Astrocyte of the hippocampus (primary cell): ENCODE measurements around the gene ZNF70.
A peak's percentile ranks its signal among the peaks of the same experiment; 100 is the strongest.
"Not testable (repeated sequence)": the region's sequence is repeated elsewhere in the genome, so short reads cannot be mapped to it uniquely, and the experiment has no call there.

Source experiments
- DNase-seq: peaks from one replicate; pipeline ENCODE4 v3.0.0; 2011; ENCODE audit warnings: low read depth, low spot score

Gene ZNF70

DNA sequence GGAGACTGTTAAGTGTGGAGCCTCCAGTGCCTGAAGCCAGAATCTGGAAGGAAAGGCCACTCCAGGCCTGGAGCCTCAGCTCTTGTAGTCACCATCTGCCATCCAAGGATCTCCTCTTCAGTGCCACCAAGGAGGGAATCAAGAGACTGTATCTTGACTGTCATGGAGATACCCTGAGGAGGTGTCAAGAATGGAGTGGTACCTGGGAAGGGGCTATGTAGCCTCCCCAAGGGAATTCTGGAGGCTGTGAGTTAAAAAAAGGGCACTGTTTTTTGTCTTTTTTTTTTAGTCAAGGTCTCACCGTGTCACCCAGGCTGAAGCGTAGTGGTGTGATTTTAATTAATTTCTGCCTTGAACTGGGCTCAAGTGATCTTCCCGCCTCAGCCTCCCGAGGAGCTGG is 8.7 kb upstream of the ZNF70 start:
- DNase-seq = no peak

DNA sequence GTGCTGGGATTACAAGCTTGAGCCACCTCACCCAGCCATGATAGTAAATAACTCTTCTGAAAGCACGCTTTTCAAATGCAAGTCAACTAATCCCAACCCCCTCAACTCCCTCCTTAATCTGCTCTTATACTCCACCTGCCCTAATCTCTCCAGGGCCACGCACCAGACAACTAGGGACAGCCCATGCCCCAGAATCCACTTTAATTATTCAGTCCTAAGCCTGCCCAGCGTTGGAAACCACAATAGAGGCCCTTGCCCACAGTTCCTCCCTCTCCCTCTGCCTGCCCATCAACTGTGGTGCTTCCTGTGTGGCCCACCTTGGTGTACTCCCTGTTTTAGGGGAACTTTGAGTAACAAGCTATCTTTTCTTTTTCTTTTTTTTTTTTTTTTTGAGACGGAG is 6.0 kb upstream of the ZNF70 start:
- no peak for DNase-seq

DNA sequence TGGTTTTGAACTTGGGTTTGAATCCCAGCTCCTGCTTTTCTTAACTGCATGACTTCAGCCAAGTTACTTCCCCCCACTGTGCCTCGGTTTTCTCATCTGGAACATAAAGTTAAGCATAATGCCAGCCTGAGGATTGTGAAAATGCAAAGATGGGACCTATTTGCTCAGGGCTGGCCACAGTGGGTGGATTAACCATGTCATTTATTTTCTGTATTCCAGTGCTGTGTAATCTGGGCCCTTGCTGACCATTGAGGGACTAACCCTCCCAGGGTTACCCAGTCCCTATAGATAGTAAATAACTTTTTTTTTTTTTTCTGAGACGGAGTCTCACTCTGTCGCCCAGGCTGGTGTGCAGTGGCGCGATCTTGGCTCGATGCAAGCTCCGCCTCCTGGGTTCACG is 4.8 kb upstream of the ZNF70 start:
- no peak for DNase-seq

GRCh38 chr22:23754980-23755636 is 4.2 kb upstream of the ZNF70 start:
- peak; percentile 26 for DNase-seq

DNA sequence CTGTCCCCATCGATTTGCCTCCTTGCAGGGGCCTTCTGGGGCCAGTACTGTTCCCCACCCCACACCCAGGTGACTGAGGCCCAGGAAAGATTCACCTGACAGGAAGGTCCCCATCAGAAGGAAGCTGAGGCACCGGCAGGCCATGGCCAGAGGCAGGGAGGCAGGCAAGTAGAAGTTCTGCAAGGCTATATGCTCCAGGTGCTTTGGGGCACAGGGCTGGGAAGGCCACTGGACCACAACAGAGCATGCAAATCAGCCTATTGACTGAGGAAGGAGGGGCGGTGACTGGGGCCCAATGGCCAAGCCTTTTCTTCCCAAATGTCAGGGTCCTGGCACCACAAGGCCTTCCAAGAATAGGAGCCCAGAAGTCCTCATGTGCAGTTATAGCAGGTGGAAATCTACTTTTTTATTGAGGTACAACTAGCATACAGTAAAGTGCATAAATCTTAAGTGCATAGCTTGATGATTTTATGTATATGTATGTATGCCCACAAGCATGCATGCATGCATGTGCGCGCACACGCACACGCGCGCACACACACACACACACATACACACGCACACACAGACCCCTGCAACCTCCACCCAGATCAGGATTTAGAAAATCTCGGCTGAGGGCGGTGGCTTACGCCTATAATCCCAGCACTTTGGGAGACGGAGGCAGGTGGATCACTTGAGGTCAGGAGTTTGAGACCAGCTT is 3.5 kb upstream of the ZNF70 start, which contains the start of gene VPREB3:
TSS of gene VPREB3 (minus strand) at position 206 of the 700 bp plus-strand sequence. CDS start at position 144, 62 bp downstream.
- DNase-seq = no peak

GRCh38 chr22:23753385-23753784 is 2.5 kb upstream of the ZNF70 start:
- no peak for DNase-seq

DNA sequence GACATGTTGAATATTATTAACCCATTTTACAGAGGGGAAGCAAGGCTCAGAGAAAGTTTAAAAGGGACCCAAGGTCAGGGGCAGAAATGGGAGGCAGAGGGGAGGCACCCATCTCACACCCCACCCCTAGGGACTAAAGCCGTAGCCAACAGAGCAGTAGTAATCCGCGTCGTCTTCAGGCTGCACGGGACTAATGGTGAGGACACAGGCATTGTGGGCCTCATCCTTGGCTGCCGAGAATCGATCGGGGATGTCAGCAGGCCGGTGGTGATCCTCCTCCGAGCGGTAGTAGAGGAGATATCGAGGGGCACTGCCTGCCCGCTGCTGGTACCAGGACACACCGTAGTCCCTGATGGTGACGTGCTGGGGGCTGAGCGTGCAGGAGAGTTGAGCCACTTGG is 1.8 kb upstream of the ZNF70 start:
- DNase-seq = no peak

DNA sequence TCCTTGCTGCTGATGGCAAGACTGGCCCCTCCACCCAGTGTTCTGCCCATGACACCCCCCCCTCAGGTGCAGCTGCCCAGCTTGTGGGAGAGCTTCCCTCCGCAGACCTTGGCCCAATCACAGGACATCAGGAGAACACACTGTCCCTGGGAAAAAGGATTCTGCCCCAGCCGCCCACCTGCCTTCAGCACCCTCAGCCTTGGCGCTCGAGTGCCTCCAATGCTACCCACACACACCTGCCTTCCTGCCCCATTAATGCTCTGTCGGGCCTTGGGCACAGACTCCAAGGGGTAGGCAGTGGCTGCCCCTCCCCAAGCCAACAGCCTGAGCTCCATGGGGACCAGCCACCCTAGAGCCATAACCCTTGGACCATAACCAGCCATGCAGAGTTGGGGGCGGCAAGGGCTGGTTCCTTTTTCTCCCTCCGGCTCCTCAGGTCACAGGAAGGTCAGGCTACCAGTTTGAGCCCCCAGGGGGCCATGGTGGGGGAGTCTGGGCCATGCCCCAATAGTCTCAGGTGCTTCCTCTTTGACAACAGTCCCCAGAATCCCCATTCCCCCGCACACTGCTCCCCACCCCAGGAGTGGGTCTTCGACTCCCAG is 1.3 kb upstream of the ZNF70 start:
- DNase-seq = no peak

GRCh38 chr22:23751441-23751996 is 607 bp upstream of the ZNF70 start:
- DNase-seq = no peak

GRCh38 chr22:23750367-23750713 is 572 bp downstream of the ZNF70 start:
- peak; percentile 12 for DNase-seq

- DNase-seq = peak; percentile 55
These were observed 1.0 kb downstream of the ZNF70 start for GRCh38 chr22:23749841-23750301.

- no peak for DNase-seq
These were observed 5.1 kb downstream of the ZNF70 start for GRCh38 chr22:23745791-23746190.

- no peak for DNase-seq
These were observed 6.4 kb downstream of the ZNF70 start for GRCh38 chr22:23744485-23744884.

- DNase-seq = no peak
These were observed 6.9 kb downstream of the ZNF70 start for GRCh38 chr22:23744001-23744400.

DNA sequence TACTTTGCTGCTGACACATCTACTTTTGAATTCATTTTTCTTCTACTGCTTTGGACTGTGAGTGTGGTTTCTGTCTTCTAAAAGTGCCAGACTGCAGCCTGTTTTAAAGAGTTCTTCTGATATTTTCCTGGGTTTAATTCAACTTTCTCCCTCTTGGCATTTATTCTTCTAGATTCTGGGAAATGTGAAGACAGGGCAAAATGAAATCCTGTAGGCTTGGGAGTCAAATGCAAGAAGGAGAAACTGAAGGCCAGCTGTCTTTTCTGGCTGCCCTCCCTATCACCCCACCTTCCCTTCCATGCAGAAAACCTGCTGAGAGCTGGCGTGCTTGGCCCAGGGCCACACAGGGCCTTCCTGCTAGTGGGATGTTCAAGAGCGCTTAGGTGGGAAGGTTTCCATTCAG is 7.6 kb downstream of the ZNF70 start:
- DNase-seq = no peak

DNA sequence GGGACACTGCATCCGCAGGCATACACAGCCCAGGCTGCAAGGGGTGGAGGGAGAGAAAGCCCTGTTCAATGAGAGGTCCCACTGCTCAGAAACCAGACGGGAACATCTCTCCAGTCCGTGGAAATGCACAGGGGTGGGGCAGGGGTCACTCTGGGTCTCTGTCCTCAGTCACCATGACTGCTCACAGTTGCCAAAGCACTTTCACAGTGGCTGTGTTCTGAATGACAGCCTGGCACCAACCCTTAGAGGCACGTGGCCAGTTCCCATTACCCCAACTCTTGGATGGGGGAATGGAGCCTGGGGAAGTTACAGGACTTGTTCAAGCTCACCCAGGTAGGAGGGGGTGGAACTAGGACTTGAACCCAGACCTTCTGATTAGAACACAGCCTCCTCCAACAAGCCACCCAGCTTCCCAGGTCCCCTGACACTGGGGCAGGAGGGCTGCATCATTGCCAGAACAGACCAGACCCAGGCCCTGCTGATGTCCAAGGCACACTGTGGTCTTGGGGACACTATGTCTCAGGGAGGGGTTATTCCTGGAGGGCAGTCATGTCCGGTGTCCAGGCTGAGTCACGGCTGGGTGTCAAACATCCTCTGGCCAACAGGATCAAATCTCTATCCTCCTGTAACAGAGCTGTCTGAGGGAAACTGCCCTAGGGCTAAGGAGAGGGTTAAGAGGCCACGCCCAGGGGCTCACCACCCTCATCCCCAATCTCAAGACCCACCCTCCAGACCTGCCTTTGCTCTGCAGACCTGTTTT is 8.2 kb downstream of the ZNF70 start:
- no peak for DNase-seq

GRCh38 chr22:23737696-23738095 is 13.2 kb downstream of the ZNF70 start:
- DNase-seq = no peak

GRCh38 chr22:23728108-23728507 is 22.8 kb downstream of the ZNF70 start:
- DNase-seq = not testable (repeated sequence)

- DNase-seq = no peak
These were observed 28.2 kb downstream of the ZNF70 start for GRCh38 chr22:23722724-23723123.

- no peak for DNase-seq
These were observed 28.8 kb downstream of the ZNF70 start for GRCh38 chr22:23722160-23722559.

GRCh38 chr22:23720855-23721254 is 30.1 kb downstream of the ZNF70 start:
- no peak for DNase-seq
